Astrocyte (in vitro differentiated cells and primary cell): ENCODE data around the gene LCOR. TPM values are rescaled to one million over a fixed set of nuclear protein-coding genes. Genes with fewer than 3 reads are reported as not detected.
A peak's percentile ranks its signal among the peaks of the same experiment; 100 is the strongest.

Source experiments
- DNase-seq: peaks from one replicate; pipeline ENCODE4 v3.0.0-alpha.2; 2010; ENCODE audit warnings: low read depth
- FAIRE-seq: peaks from 2 replicates; lab custom pipeline; 2011; peaks lifted over from hg19 to GRCh38; lab: Jason Lieb, UNC
- H2AFZ ChIP-seq: 2 replicates; pipeline ENCODE4 v1.6.0; 2012; ENCODE audit warnings: low read depth, low read length, inconsistent platforms
- H3K27ac ChIP-seq: 2 replicates; pipeline ENCODE4 v1.5.1; 2011; ENCODE audit warnings: low read depth, low read length, inconsistent platforms
- H3K27me3 ChIP-seq: 2 replicates; pipeline ENCODE4 v1.6.0; 2011; ENCODE audit warnings: low read length, inconsistent platforms; ENCODE audit not compliant: insufficient read depth
- H3K36me3 ChIP-seq: 2 replicates; pipeline ENCODE4 v1.5.1; 2011; ENCODE audit warnings: low read length, inconsistent platforms; ENCODE audit not compliant: insufficient read depth
- H3K4me1 ChIP-seq: 2 replicates; pipeline ENCODE4 v1.5.1; 2011; ENCODE audit warnings: low read length, inconsistent platforms; ENCODE audit not compliant: insufficient read depth
- H3K4me2 ChIP-seq: 2 replicates; pipeline ENCODE4 v1.6.0; 2012; ENCODE audit warnings: low read length, inconsistent platforms
- H3K4me3 ChIP-seq: 2 replicates; pipeline ENCODE4 v1.5.1; 2011; ENCODE audit warnings: low read depth, mild to moderate bottlenecking, low read length, inconsistent platforms; ENCODE audit not compliant: insufficient read depth
- H3K79me2 ChIP-seq: 2 replicates; pipeline ENCODE4 v1.6.0; 2012; ENCODE audit warnings: mild to moderate bottlenecking, low read length, inconsistent platforms; ENCODE audit not compliant: insufficient read depth
- H3K9ac ChIP-seq: 2 replicates; pipeline ENCODE4 v1.6.0; 2012; ENCODE audit warnings: mild to moderate bottlenecking, low read length, inconsistent platforms
- H3K9me3 ChIP-seq: 2 replicates; pipeline ENCODE4 v1.5.1; 2012; ENCODE audit warnings: low read depth, mild to moderate bottlenecking, low read length, inconsistent platforms; ENCODE audit not compliant: insufficient read depth
- H4K20me1 ChIP-seq: 2 replicates; pipeline ENCODE4 v1.6.0; 2012; ENCODE audit warnings: low read length, inconsistent platforms; ENCODE audit not compliant: insufficient read depth
- H3K27ac Mint-ChIP-seq: one replicate; pipeline ENCODE4 v1.8.0; 2021; ENCODE audit warnings: mild to moderate bottlenecking, mixed read lengths; ENCODE audit not compliant: unreplicated experiment
- H3K27me3 Mint-ChIP-seq: one replicate; pipeline ENCODE4 v1.8.0; 2021; ENCODE audit warnings: low read depth, mixed read lengths; ENCODE audit not compliant: unreplicated experiment
- H3K36me3 Mint-ChIP-seq: one replicate; pipeline ENCODE4 v1.8.0; 2021; ENCODE audit warnings: low read depth, mixed read lengths; ENCODE audit not compliant: unreplicated experiment
- H3K4me1 Mint-ChIP-seq: one replicate; pipeline ENCODE4 v1.8.0; 2021; ENCODE audit warnings: low read depth, mixed read lengths; ENCODE audit not compliant: unreplicated experiment
- H3K4me3 Mint-ChIP-seq: one replicate; pipeline ENCODE4 v1.8.0; 2021; ENCODE audit warnings: mild to moderate bottlenecking, moderate library complexity, mixed read lengths; ENCODE audit not compliant: unreplicated experiment
- H3K9me3 Mint-ChIP-seq: one replicate; pipeline ENCODE4 v1.8.0; 2021; ENCODE audit warnings: mild to moderate bottlenecking, mixed read lengths; ENCODE audit not compliant: unreplicated experiment
- EZH2 ChIP-seq: IDR thresholded peaks from 2 replicates; pipeline ENCODE4 v1.6.1; 2012; ENCODE audit warnings: mild to moderate bottlenecking, low read length, inconsistent platforms; ENCODE audit not compliant: insufficient read depth
- total RNA-seq: library from RNA; stranded (reverse); gene quantifications from 2 replicates; pipeline ENCODE4 v1.2.1, GENCODE V29; 2021
- TF ChIP-seq, protein P1 (sequence below): IDR thresholded peaks from 2 replicates; pipeline ENCODE4 v1.5.1; 2011; ENCODE audit warnings: low read depth, mild to moderate bottlenecking, inconsistent platforms, low read length, moderate library complexity; ENCODE audit not compliant: insufficient read depth

LCOR gene
- total RNA-seq, 1 donor from 2014 or later = 72.0 TPM

DNA sequence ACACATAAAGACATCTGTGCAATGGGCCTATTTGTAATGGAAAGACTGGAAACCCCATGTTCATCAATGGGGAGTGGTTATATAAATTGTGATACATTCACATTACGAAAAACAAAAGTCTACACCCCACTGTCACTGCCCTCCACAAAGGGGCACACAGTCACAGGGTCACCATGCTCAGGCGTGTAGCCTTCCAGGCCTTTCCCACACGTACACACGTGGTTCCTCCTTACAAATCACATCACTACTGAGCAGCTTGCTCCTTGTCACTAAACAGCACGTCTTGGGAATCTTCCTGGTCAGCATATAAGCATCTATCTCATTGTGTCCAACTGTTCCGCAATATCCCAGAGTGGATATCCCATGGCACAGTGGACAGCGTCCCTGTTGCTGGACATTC is 190.5 kb downstream of the LCOR start:
- TF ChIP-seq EZH2 = no peak
- TF ChIP-seq, protein P1, sequence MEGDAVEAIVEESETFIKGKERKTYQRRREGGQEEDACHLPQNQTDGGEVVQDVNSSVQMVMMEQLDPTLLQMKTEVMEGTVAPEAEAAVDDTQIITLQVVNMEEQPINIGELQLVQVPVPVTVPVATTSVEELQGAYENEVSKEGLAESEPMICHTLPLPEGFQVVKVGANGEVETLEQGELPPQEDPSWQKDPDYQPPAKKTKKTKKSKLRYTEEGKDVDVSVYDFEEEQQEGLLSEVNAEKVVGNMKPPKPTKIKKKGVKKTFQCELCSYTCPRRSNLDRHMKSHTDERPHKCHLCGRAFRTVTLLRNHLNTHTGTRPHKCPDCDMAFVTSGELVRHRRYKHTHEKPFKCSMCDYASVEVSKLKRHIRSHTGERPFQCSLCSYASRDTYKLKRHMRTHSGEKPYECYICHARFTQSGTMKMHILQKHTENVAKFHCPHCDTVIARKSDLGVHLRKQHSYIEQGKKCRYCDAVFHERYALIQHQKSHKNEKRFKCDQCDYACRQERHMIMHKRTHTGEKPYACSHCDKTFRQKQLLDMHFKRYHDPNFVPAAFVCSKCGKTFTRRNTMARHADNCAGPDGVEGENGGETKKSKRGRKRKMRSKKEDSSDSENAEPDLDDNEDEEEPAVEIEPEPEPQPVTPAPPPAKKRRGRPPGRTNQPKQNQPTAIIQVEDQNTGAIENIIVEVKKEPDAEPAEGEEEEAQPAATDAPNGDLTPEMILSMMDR = no peak
- no peak overlapping the region for H3K4me3 ChIP-seq
- Mint-ChIP-seq H3K27ac (no peak overlapping the region), H3K4me1 (peaks cover 14% of the 10 kb centered on the region), H3K36me3 (no peaks in the 10 kb centered on the region), H3K4me3 (no peak overlapping the region), H3K9me3 (no peaks in the 10 kb centered on the region), H3K27me3 (no peaks in the 10 kb centered on the region)
- H3K36me3 ChIP-seq = no peaks in the 10 kb centered on the region
- H3K4me1 ChIP-seq = peaks cover 21% of the 10 kb centered on the region
- no peaks in the 10 kb centered on the region for H3K27me3 ChIP-seq
- no peak overlapping the region for H3K4me2 ChIP-seq
- DNase-seq = no peak
- H4K20me1 ChIP-seq = no peaks in the 10 kb centered on the region
- H3K27ac ChIP-seq = no peak overlapping the region
- H3K9me3 ChIP-seq = no peaks in the 10 kb centered on the region
- H3K9ac ChIP-seq = no peak overlapping the region
- no peaks in the 10 kb centered on the region for H3K79me2 ChIP-seq
- H2AFZ ChIP-seq = no peak overlapping the region
- FAIRE-seq = no peak

DNA sequence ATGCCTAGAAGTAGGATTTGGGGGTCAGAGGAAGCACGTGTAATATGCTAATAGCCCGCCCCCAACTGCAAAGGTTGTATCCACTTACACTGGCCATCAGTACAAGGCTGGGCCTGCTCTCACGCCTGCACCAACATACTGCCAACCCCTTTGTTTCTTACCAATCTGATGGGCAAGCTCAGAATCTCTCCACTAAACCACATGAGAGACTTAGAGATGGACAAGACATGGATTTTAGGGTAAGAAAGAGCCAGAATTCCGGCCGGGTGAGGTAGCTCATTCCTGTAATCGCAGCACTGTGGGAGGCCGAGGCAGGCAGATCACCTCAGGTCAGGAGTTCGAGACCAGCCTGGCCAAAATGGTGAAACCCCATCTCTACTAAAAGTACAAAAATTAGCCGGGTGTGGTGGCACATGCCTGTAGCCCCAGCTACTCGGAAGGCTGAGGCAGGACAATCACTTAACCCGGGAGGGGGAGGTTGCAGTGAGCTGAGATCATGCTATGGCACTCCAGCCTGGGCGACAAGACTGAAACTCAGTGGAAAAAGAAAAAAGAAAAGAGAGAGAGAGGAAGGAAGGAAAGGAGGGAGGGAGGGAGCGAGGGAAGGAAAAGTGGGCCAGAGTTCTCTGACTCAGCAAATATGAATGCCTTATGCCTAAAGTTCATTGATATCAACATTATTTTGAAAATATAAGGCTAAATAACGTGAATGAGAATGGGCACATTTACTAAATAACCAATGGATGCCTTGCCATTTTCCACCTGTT is 191.5 kb downstream of the LCOR start:
- peak overlapping the region; percentile 80 for H3K4me2 ChIP-seq
- FAIRE-seq (no peak), DNase-seq (peak; percentile 40)
- no peaks in the 10 kb centered on the region for H3K27me3 Mint-ChIP-seq
- no peak for TF ChIP-seq EZH2
- TF ChIP-seq, protein P1 = no peak
- peak overlapping the region; percentile 30 for H2AFZ ChIP-seq
- H3K9ac ChIP-seq = peak overlapping the region; percentile 71
- no peaks in the 10 kb centered on the region for H4K20me1 ChIP-seq
- H3K27ac Mint-ChIP-seq = peak overlapping the region; percentile 81
- no peak overlapping the region for H3K4me3 Mint-ChIP-seq
- peaks cover 7% of the 10 kb centered on the region for H3K9me3 ChIP-seq
- H3K4me1 Mint-ChIP-seq = peaks cover 14% of the 10 kb centered on the region
- H3K27ac ChIP-seq = peak overlapping the region; percentile 91
- H3K4me1 ChIP-seq = peaks cover 21% of the 10 kb centered on the region
- H3K27me3 ChIP-seq = no peaks in the 10 kb centered on the region
- peaks cover 4% of the 10 kb centered on the region for H3K9me3 Mint-ChIP-seq
- no peaks in the 10 kb centered on the region for H3K36me3 Mint-ChIP-seq
- peak overlapping the region; percentile 38 for H3K4me3 ChIP-seq
- H3K79me2 ChIP-seq = no peaks in the 10 kb centered on the region
- H3K36me3 ChIP-seq = no peaks in the 10 kb centered on the region
